G401.6 (cell line): ENCODE measurements around the gene CENPM.

Experiments used
- FAIRE-seq: peaks from 2 replicates; lab custom pipeline; 2012; peaks lifted over from hg19 to GRCh38; lab: Jason Lieb, UNC

Gene CENPM

DNA sequence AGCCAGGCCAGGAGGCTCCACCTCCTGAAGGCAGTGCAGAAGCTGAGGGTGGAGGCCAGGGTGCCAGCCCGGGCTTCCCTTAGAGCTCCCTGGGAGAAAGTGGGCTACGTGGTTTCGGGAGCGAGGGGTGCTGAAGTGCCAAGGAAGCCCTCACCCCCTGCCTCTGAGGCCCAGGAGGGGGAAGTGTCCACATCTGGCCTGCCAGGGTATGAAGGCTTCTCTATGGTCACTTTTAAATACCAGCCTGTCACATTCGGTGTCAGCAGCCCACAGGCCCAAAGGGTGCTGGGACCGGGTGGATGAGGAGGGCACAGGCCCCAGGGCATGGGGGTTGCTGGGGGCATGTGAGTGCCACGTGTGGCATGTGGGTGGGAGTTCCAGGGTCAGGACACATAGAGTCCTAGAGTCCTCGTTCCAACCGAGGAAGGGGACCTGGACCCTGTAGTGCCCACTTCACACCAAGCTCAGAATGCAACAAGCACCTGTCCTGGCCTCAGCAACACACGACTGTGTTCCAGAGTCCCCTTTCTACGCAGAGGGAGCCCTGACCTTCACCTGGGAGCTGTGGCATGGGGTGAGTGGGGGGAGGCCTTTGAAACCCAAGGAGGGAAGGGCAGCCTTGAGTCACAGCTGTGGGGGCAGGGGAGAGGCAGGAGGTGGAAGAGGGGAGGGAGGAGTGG is 33.8 kb downstream of the CENPM start:
- no peak for FAIRE-seq

DNA sequence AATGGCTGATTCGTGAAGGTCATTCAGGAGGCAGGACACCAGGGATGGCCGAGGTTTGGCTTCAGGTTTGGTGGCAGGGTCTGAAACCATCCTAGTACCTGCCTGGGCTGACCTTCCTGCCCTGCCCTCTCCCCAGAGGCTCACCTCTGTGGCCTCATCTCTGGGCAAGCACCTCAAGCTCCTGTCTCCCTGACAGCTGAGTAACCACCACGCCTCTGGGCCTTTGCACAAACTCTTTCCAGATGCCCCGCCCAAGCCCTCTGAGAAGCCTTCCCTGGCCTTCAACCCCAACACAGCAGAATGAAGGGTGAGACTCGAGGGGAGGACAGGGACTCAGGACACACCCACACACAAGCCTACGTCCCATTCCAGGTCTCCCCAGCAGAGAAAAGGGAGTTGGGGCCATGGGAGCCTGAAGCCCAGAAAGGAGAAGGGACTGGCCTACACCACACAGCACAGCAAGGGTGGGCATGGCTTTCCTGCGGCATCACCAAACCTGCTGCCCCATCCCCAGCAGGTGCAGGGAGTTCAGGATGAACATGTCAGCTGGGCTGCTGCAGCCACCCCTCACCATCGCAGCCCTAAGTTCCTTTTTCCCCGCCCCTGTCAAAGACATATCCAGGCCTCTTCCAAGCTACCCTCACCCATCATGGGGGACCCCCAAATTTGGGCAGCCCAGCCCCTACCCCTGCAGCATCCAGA is 34.5 kb downstream of the CENPM start:
- no peak for FAIRE-seq

DNA sequence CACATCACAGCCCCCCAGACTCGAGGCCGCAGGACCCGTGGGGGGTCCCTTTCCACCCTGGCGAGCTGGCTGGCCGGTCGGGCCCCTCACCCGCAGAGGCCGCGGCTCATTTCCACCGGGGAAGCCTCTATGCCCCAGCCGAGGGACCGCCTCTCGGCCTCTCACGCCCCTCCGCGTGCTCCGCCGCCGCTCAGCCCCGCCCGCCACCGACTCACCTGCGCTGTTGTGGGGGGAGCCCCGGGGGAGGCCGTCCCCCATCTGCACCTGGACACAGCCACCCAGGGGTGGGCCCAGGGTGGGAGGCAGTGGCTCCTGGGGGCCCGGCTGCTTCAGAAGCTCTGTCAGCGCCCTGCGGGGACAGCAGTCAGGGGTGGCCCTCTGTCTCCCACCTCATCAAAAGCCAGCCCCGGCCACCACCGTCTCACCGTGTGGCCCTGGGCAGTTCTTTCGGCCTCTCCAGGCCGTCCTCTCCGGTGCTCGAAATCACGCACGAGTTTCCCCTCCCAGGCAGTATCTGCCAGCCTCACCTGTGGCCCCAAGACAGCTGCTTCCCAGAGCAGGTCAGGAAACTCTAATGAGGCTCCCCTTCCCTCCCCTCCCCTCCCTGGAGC is 35.8 kb downstream of the CENPM start:
- FAIRE-seq: no peak

DNA sequence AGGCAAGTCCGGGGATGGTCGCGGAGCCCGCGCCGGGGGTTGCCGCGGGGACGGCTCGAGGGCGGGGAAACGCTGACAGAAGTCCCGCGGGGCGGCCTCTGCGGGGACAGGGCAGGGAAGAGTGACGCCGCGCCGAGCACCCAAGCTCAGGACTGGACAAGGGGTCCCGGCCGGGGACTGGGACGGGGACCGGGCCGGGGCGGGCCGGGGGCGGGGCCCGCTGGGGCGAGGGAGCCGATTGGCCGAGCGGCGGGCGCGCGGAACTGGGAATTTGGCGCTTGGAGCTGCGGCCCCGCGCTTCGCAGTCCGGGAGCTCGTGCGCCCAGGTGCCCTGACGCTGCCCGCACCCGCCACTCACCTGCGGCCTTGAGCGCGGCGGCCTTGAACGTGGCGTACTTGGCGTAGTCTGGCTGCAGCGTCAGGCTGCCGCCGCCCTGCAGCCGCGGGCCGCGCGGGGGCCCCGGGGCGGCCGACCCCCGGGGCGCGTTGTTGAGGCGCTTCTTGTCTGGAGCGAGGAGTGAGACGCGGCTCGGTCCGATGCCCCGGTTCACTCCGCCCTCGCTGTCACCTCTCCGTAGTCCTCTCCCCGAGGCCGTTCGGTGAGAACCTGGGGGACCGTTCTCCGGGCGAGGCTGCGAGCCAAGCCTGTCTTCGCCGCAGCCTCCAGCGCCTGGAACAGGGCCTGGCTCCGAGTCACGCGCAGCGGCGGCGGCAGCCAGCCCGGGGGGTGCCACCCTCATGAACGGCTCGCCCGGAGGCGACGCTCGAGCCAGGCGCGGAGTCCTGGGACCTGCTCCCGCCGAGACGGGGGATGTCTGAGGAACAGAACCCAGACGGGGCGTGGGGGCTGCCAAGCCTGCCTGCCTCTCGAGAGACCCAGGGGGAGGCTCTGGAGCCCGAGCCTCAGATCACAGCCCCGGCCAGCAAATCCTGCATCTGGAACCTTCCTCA is 36.6 kb downstream of the CENPM start:
- FAIRE-seq: no peak

DNA sequence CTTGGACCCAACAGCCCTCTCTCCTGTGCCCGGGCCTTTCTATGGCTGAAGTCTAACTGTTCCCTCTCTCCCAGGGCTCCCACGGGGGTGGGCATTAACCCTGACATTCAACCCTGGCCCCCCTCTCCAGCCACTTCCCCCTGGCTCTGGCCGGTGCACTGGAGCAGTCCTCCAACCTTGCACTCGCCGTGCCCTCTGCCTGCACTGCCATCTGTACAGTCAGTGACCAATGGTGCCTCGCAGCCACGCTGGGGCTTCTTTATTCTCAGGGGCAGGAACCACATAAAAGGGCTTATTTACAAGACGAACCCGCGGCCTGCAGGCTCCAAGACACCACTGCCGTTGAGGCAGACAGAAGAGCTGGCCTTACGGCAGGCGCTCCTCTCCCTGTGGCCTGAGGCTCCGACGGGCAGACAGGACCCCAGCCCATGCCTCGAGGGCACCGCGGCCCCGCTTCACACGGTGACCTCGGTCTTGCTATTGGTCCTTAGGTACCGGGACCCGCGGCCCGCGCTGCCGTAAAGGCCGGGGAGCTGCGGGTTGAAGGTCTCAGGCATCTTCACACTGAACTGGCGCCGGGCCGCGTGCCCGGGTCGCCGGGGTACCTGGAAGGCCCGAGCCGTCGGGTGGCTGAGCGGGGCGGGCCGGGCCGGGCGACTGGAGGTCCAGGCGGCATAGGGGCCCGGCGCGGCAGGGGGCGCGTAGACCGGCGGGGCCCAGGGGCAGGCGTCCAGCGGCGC is 37.5 kb downstream of the CENPM start:
- no peak for FAIRE-seq

DNA sequence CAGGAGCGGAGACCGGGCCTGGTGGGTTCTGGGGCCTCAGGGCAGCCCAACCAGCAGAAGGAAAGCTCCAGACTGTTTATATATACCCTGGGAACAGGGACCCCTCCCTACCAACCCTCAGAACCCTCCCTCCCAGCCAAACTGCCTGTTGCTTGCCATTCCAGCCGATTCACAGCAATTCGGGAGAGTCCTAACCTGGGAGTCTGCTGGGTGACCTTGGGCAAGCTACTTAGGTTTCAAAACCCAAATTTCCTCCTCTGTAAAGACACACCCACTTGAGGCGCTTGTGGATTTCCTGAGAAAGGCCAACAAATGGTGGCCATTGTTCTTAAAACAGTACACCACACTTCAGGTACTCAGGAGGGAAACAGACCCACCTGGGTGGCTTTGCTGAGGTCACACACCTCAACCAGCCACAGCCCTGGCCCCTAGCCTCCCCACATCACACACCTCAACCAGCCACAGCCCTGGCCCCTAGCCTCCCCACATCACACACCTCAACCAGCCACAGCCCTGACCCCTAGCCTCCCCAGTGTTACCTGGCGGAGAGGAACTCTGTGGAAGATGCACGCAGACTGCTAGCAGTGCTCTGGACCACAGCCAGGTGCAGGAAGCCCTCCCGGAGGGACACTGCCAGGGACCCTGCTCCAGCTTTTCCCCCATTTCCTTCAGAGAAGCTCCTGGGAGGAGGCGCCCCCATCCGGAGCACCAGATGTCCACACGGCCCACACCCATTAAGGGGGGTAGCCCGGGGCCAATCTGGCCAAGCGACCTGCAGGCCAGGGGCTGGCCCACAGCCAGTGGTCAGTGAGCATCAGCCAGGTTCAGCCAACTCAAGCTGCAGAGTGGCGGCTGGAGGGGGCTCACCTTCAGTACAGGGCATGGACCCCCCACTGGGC is 38.3 kb downstream of the CENPM start:
- no peak for FAIRE-seq

DNA sequence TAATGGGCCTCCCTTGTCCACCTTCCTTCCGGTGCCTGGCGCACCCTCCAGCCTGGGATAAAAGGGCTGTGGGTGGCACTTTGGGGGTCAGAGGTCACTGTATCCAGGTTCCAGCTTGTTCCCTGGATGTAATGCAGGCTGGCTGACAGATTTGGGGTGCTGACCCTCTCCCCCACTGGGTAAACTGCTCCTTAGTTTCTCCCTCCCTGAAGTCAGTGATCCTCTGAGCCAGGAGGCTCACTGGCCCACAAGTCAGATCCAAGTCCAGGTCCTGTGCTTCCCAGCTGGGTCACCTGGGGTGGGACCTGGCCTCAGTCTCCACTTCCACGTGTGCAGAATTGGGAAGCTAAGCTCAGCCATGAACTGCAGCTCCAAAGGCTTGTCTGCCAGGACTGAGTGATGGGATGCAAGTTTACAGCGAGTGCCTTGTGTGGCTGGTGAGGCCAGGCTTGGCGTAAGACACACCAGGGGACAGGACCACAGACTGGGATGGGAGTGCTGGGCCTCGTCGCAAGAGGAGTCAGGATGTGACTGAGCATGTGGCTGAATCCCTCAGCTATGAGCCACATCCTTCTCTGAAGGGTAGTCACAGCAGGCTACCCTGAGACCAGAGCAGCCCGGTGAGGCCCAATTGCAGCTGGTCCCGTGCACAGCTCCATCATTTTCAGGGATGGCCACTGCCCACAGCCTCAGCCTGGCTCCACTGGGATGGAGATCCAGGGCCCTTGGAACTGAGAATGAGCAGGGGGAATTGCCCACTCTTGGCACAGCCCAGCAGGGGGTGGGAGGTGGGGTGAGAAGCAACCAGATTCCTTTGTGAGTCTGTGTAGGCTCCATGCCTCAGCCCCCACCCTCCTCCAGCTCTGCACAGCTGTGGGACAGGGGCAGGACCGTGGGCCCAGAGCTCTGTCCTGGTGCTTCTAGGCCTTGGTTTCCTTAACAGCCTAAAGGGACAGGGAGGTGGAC is 39.2 kb downstream of the CENPM start:
- FAIRE-seq: no peak

DNA sequence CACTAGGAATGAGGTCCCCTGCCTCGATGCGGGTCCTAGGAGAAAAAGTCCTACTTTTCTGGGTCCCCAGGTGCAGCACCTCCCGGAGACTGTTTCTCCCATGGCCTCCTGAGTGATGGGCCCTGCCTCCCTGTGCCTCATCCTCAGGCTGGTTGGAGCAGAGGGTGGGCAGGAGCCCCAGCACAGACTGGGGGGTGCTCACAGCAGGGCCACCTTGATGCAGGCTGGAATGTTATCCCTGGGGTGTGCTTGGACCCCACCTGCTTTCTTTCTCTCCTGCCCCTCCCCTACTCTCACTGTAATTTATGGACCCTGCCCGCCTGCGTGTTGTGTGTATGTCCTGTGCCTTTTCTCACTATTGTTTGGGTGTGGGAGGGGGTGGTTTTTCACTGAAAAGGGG is 40.1 kb downstream of the CENPM start:
- no peak for FAIRE-seq

DNA sequence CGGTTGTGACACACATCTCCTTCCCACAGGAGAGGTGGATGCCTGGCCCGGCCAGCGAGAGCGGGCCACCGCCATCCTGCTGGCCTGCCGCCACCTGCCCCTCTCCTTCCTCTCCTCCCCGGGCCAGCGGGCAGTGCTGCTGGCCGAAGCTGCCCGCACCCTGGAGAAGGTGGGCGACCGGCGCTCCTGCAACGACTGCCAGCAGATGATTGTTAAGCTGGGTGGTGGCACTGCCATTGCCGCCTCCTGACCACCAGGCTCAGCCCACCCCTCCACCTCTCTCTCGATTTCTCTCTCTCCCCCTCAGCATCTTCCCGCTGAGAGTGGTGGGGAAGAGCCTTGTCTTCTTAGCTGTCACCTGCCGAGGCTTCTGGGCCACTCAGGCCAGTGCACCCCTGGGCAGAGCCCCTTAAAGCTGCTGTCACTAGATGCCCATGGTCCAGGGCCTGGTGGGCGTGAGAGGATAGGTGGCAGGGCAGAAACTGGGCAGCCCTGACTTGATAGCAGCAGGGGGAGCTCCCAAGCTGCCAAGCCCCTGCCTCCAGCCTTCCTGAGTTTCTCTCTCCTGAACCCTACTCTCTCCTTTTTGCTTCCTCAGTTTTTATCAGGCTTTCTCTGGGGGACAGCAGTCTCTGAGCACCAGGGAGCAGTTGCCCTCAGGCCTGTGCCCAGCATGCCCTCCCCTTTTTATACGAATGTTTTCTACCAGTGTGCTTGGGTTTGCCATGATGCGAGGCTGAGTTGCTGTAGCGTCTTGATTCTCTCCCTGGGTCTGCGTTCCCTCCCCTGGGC is 41.3 kb downstream of the CENPM start:
- FAIRE-seq: no peak

DNA sequence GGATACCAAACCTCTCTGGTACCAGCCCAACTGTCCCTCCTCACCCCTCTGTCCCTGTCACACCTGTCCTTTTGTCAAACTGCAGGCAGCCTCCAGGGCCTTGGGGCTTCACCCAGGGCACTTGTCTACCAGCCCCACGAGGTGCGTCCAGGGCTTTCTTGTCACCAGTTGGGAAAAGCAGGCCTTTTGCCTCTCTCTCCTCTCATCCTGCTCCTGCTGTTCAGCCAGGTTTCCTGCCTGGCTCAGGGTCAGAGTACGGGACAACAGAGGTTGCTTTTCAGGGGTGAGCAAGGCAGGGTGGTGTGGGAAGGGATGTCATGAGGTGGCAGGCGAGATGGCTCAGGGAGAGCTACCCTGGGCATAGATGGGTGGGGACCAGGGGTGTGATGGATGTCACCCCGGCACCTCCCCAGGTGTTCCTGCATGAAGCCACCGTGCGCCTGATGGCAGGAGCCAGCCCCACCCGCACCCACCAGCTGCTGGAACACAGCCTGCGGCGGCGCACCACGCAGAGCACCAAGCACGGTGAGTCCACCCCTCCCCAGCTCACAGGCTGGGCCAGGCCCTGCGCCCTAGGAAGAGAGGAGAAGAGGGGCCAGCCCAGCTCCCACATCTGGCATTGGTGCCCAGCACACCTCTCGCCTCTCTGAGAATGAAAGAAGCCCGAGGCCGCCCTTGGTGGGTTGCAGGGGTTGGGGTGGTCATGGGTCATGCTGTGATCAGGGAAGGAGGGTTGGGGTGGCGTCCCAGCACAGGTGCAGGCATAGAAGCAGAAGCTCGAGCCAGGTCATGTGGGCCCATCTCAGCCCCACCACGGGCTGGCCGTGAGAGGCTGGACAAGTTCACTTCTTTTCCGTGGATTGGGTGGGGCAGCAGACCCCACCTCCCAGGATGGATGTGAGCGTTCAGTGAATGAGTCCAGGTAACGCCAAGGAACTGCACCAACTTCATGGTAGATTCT is 42.2 kb downstream of the CENPM start:
- FAIRE-seq: no peak

DNA sequence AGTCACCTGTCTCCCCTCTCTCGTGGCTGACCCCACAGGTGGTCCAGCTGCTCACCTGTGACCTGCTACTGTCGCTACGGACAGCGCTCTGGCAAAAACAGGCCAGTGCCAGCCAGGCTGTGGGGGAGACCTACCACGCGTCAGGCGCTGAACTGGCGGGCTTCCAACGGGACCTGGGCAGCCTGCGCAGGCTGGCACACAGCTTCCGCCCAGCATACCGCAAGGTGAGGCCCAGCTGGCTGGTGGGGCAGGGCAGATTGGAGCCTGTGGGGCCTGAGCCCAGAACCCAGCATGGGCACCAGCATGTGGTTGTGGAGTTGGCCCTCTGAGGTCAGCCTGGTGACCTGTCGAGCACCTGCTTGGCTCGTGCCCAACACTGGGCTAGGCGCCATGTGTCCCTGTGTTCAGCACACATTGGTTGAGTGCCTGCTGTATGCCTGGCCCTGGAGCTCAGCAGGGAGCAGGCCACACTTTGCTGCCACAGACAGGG is 44.0 kb downstream of the CENPM start:
- no peak for FAIRE-seq

DNA sequence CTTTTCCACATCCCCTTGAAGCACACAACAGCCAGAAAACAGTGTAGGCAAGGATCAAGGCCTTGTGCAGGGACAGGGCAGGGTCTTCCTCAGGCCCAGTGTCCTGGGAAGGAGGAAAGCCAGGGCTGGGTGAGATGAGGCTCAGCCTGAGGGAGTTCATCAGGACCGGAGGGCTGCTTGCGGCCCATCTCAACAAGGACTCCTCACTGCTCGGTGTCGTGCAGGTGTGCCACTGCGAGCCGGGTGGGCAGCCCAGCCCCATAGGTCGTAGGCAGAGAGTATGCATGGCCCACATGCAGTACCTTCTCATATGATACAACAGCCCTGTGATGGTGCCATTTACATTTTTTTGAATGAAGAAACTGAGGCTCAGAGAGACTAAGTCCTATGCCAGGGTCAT is 44.9 kb downstream of the CENPM start:
- no peak for FAIRE-seq

DNA sequence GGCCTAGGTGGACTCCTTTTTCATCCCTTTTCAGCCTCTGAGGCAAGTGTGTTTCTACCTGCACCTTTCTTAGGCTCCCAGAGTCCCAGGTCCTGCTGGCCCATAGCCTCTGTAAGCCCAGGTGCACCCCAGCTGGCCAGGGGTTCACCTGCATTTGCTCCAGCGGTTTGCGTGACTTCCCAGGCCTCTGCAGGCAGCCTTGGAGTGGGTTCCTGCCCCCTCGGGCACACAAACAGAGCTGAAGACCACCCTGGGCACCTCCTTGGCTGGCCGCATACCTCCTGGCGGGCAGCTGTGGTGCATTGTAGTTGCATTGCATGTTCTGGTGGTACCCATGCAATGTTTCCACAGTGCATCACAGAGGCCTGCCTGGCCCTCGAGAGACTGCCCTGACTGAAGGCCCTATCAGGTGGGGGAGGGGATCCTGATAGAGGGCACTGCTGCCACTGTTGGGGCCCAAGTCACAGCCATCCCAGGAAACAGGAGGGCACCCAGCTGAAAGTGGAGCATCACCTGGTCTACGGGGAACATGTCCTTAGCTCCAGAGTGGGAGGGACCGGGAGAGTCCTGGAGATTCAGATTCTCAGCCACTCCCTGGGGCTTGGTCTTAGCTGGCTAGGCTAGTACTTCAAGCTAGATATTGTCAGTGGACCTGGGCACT is 46.2 kb downstream of the CENPM start:
- no peak for FAIRE-seq

DNA sequence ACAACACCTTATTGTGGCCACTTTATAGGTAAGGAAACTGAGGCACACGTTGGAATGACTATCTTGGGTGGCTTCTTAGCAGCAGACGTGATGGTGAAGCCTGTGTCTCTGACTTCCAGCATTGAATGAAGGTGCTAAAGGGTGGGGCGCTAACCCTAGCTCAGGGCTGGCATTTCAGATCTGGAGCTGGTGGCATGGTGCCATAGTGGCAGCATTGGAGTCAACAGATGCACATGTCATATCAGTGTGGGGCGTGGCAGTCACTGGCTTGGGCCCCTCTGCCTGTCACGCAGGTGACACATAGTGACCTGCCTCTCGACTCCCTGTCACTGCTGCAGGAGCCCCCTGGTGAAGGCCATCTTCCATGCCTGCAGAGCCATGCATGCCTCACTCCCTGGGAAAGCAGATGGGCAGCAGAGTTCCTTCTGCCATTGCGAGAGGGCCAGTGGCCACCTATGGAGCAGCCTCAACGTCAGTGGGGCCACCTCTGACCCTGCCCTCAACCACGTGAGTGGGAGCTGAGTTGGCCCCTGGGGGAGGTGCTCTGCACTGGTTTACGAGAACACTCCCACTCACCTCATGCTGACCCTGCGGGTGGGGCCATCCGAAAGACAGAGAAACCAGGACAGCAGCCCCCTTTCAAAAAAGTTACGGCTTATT is 46.8 kb downstream of the CENPM start:
- no peak for FAIRE-seq

DNA sequence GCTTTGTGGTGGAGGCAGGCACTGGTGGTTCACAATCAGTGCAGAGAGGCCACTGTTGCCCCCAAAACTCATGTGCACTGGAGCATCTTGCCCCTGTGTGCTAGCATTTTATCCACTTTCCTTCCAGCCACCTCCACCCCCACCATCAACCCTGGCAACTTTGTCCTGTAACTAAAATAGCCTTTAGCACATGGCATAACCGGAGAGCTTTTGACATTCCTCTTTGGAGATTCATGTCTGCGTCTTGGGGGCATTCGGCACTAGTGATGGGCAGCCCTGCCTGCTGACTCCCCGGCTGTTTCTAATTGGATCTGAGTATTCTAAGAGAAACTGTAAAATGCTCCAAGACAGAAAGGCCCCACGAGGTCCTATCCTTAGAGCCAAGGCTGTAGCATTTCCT is 47.8 kb downstream of the CENPM start:
- FAIRE-seq: no peak

DNA sequence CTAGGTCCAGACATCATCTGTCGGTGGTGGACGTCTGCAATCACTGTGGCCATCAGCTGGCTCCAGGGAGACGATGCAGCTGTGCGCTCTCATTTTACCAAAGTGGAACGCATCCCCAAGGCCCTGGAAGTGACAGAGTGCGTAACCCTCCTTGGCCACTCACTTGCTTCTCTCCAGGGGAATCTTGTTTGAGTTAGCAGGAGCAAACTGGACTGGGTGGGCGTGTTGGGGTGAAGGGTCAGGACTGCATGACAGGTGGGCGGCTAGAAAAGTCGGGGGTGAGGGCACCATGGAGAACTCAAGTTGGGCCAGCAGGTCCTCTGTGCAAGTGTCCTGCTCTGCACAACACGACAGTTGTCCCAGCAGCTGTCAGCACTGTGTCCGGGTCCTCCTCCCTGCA is 48.3 kb downstream of the CENPM start:
- no peak for FAIRE-seq
